Measurements from ENCODE around the gene CXXC5.

CXXC5 gene

GRCh38 chr5:139682016-139682975 lies 34.1 kb downstream of the CXXC5 start:
- DNase-seq = no peak

GRCh38 chr5:139683295-139684271 lies 35.4 kb downstream of the CXXC5 start:
- DNase-seq = no peak

DNA sequence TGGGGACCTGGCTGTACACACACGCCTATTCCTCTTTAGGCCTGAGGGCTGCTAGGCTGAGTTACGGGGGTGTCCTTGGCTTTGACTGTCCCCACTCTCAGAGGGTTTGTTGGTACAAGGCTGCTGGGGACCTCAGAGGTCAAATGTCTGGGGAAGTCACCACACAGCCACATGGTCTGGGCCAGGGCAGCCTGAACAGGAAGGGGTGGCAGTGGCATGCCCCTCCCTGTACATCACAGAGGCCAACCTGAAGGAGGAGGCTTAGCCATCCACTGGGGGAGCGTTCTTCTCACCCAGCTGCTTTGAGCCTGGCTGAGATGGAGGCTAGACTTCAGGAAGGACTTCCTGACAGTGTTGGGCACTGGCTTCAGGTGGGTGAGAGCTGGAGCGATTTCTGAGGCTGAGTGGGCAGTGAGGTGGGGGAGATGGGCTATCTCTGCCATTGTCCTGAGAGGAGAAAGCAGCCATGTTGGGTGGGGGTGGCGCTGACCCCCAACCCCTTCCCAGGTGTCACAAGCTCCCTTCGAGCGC lies 36.3 kb downstream of the CXXC5 start:
- no peak for DNase-seq

DNA sequence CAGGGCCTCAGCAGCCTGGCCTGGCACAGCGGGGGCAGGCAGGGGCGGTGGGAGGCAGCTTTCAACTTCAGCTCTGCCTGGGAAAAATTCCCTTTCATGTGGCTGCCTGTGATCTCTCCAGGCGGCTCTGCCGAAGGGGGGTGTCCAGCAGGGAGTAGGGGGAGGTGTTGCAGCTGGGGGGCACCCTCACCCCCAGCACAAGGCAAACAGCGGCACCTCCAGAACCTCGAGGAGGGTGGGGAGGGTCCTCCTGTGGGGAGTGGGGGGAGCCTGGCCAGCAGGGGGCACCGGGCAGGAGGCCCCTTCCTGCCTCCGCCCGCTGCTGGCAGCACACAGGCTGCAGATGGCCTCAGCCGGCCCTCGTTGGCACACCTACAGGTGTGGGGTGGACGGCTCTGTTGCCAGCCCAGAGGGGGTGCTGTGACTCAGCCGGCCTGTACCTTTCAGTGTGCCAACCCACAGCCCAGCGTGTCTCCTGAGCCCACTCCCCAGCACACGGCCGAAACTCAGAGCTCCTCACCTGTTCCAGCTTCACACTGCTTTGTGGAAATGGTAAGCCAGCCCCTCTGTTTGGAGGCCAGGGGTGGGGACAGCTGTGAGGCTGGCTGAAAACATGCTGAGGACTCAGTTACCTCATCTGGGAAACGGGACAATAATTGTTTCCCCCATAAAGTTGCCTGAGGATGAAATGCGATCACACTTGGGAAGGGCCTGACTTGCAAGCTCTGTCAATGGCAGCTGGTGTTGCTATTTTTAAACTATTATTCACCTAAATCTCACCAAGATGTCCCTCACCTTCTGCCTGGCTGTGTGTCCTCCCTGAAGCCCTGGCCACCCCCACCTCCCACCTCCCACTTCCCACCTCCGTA lies 37.0 kb downstream of the CXXC5 start:
- DNase-seq = no peak

- DNase-seq = no peak
Observed at GRCh38 chr5:139685886-139686285, 37.7 kb downstream of the CXXC5 start.

DNA sequence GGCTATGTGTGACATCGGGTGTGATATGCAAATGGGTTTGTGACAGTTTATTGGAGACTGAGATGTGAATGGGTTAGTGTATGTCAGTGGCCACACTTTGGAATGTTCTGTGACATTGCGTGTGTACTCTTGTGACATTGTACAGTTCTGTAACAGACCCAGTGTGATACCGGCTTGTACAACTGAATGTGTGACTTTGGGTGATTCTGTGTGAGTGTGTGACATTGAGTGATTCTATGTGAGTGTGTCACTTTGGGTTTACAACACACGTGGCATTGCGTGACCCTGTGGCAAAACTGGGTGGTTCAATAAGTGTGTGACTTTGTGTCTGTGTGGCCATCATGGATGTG lies 38.2 kb downstream of the CXXC5 start:
- no peak for DNase-seq

- no peak for DNase-seq
Observed at GRCh38 chr5:139686706-139687441, 38.7 kb downstream of the CXXC5 start.

DNA sequence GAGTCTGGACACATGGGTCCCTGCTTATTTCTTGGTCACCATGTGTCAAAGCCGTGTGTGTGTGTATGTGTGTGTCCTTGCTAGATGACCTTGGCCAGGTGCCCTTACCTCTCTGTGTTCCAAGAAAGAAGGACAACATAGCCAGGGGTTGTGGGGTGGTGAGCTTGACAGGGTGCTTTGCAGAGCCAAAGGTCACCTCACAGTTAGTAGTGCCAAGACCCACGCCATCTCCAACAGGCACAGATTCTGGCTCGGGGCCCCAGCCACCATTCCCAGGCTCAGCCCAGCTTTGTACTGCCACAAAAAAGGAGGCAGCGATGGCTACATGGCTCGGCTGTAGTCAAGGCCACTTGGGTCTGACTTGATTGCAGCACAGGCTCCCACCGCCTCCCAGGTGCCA lies 39.5 kb downstream of the CXXC5 start:
- DNase-seq = no peak

GRCh38 chr5:139688088-139688702 lies 40.0 kb downstream of the CXXC5 start:
- no peak for DNase-seq

DNA sequence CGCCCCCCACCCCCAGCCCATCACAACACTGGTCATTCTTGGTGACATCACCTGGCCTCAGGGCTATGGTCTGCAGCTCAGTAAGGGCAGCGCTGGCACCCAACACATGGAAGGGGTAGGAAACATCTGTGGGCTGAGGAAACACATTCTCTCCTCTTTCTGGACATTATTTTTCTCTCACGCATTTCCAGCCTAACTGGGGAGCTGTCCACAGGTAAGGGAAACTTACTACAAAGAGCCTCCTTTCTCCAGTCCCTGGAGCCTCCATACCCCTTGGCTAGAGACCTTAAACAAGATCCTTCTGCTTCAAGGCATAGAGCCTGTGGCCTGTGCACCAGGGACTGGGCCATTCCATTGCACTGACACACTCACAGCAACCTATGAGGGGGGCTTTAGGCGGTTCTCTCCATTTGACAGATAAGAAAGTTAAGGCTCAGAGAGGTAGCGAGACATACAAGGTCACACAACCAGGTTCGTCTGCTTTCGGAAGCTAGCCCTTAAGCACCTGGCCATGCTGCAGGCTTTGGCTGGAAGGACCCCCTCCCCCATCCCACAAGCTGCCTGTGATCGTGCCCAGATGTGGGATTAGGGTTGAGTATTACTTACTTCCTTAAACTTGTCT lies 40.7 kb downstream of the CXXC5 start:
- no peak for DNase-seq

GRCh38 chr5:139689631-139690063 lies 41.5 kb downstream of the CXXC5 start:
- DNase-seq = no peak

- no peak for DNase-seq
Observed at GRCh38 chr5:139690064-139690802, 42.1 kb downstream of the CXXC5 start.

DNA sequence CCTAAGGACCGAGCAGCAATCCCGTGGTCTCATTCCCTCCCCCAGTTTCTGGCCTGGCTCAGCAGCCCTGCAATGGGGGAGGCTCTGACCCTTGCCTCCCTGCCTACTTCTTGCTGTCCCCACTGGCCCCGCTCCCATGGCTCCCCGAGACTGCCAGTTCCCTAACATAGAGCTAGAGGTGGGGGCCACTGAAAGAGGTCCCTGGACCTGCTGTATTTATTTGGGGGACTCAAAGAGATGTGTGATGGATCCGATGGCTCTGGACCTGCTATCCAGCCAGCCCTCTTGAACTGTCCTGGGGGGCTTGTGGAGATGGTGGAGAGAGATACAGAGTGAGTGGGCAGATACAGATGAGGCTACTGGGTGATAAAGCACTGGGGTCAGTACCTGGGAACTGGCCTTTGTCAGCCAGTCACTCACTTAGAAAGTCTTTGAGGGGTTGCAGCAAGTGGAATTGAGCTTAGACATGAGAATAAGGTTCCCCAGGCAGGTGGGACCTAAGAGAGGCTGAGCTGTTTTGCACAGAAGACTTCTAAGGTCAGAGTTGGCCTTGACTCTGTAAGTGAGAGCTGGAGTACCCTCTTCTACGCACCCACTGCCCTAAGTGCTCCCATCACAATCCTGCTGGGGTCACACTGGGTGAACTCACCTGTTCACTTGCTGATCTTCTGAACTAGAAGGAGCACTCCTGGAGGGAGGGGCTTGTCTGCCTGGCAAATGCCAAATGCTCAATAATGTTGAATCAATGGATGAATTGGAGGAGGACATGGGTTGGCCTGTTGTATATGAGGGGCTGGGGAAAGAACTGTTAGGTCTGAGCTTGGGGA lies 42.9 kb downstream of the CXXC5 start:
- no peak for DNase-seq

DNA sequence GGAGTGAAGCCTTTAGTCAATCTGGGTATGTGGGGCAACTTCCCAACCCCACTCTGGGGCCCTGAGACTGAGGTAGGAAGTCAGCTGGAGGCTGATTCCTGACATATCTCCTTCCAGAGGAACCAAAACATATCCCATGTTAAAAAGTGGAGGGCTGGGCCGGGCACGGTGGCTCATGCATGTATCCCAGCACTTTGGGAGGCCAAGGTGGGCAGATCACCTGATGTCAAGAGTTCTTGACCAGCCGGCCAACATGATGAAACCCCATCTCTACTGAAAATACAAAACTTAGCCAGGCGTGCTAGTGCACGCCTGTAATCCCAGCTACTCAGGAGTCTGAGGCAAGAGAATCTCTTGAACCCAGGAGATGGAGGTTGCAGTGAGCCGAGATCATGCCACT lies 44.0 kb downstream of the CXXC5 start:
- no peak for DNase-seq

- DNase-seq = no peak
Observed at GRCh38 chr5:139692679-139693308, 44.6 kb downstream of the CXXC5 start.

DNA sequence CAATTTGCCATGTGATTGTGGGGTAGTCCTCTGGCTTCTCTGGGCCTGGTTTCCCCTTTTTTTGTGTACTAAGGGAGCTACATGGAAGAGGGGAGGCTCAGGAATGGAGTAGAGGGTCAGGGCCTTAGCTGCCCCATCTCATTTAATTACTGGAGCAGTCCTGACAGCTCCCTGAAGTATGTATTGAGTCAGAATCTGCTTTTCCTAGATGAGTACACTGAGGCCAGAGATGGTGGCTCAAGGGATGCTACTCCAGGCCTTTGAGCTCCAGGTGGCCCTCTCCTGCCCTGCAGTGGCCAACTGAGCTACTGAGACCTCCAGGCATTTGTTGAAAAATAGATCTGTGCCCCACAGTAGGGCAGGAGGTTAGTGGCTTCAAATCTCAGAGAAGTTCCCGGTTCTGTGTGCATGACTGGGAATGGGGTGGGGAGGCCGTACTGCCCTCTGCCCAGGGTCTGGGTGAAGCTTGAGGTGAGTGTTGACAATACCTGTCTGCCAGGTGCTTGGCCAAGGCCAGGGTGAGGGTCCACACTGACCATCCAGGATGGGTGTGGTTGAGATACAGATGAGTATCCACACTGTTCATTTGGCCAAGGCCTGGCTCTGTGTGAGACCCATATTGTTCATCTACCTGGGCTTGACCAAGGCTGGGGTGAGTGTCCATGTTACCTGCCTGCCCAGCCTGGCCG lies 45.7 kb downstream of the CXXC5 start:
- DNase-seq = no peak

DNA sequence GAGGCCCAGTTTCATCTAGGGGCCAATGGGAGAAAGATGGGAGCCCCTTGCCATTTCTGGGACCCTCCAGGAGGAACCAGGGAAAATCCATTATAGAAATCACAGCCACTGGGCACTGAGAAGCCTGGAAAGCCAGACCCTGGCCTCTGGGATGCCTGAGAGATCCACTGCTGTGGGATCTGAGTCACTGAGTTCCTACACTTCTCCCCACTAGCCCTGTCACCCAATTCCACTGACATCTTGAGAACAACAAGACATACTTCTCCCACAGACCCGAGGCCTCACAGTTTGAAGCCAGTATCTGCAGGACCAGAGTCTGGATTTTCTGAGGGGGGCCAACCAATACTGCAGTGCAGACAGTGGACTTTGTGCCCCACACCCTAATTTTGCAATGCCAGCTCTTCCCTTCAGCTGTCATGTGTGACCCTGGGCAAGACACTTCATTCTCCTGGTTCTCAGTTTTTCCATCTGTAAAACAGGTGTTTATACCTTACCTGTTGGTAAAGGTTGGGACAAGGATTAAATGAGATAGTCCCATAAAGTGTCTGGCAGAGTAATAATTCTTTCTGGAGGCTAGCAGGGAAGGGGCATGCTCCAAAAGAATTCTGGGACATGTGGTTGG lies 46.5 kb downstream of the CXXC5 start:
- no peak for DNase-seq
